HG03354 (cell line): ENCODE measurements around the gene PTF1A.
"Not testable (repeated sequence)": the region's sequence is repeated elsewhere in the genome, so short reads cannot be mapped to it uniquely, and the experiment has no call there.

Experiments
- ATAC-seq: cut with Tn5 transposase; IDR thresholded peaks from one replicate; pipeline ENCODE4 v1.9.1; 2021; ENCODE audit warnings: mild to moderate bottlenecking; ENCODE audit not compliant: unreplicated experiment, poor library complexity, severe bottlenecking

Gene PTF1A

DNA sequence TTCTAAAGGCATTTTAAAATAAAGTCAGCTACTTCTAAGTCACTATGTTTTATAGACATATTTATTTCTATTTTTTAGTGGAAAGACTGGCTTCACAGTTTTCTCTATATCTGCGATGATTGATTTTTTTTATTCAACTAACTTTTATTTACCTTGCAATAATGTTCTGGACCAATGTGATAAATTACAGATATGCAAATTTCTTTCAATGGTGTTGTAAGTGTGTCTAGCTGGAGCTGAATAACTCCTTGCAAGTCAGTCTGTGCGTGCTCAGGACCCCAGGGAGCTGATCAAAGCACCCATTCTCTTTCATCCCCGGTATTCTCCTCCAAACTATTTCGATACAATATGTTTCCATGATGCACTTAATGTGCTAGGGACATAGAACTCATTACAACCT is 9.7 kb downstream of the PTF1A start:
- no peak for ATAC-seq

DNA sequence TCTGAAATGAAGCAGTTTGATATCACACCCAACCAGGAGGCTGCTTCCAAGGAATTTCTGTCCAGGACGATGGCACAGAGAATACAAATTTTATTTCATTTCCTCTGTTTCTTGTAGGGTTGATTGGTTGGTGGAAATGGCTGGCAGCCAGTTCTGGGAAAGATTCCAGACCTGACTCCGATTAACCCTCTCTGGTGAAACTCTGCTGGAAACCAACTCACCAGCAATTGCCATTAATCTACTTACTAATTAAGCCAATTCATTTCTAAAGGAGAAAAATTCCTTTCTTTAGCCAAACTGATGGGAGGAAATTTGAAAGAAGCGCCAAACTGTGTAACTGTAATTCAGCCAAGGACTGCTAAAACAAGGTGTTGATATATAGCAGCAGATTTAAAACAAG is 10.7 kb downstream of the PTF1A start:
- ATAC-seq = no peak

DNA sequence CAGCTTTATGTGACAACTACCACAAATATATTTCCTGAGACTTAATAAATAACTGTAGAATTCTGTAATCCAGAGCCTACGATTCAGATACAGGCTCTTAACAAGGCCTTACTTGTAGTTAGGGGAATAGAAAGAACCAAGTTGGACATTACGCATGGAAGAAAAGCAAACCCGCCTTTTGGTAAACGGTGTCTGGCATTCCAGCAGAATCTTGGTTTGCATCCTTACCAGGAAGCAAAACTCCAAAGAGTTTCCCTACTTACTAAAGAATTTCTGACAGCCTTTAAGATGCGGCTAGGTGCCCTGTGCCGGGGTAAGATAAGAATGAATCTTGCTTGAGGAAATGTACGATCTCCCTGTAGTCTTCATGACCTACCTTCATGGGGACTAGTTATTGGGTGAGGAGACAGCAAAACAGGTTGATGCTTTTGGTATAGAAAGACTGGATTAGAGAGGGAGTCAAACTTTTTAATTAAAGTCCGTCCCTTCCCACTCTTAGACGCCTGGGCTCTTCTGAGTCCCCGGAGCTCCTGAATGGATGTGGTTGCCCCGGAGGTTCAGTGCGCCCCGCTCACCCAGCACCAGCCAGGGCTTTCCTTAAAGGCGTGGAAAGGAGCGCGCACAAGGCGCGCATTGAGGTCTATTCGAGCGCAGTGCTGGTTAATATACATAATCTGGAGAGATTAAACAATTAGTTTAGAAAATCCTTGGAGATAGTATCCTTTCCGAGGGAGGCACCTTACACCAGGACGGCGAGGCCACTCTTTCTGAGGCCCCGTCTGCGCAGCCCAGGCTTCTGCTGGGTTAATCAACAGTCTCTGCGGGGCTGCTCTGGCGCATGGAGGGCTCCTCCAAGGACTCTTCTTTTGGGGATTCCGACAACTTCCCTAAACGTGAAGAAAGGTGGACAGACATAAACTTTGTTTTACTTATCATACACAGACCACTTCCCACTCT is 11.5 kb downstream of the PTF1A start:
- ATAC-seq = no peak

DNA sequence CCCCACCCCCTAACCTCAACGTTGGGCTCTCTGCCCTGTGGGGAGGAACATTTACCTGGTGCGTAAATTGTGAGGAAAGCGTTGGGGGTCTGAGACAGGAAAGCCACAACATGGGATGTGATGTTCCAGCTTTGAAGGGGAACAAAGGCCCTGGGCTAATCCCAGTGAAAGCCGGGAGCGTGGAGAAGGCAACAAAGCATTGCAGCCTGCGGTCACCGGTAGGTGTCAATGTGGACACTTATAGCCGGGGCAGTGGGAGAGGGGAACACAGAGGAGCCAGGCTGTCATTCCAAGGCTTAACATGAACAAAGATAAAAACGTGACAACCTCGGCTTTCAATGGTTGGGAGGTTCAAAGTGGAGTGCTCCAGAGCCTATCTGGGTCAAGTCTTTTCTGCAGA is 12.7 kb downstream of the PTF1A start:
- ATAC-seq = no peak

DNA sequence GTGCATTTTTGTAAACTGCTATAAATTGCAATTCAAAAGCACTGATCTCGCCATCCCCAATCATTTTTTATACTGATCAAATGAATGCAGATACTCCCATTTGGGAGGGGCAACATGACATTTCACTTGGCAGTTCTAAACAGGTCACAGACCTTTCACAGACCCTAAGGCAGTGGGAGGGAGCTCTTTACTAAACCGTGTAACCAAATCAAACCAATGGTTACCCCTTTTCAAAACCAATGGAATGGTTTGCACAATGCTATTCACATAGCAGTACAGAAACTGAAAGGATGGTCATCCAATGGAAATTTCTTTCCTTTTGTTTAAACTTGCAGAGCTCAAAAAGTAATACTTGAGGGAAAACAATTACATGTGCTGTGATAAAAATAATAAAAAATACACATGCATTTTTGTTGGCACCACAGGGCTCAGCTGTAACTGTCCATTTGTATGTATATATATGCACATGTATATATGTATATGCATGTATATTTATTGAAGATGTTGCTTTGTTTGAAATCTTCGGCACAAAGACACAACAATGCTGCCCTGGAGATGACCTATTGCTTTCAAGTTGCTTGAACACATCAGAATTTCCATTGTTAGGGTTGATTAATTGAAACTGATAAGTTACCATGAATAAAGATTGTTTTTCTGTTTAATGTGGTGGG is 14.0 kb downstream of the PTF1A start:
- ATAC-seq = no peak

DNA sequence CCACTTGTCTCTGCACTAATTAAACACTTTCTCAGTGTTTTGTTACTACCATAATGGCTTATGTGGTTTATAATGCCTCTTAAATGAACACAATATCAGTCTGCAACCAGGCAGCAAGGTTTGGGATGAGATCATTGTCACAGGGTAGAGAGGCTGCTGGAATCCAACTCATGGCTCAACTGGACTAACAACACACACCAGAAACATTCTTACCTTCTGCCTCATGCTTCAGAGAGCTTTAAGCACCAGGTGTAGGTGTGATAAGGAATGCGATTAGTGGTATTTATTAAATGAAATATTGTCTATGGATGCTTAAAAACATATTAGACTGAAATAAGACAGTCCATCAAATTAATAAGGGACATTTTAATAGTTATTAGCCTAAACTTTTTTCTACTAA is 25.4 kb downstream of the PTF1A start:
- no peak for ATAC-seq

DNA sequence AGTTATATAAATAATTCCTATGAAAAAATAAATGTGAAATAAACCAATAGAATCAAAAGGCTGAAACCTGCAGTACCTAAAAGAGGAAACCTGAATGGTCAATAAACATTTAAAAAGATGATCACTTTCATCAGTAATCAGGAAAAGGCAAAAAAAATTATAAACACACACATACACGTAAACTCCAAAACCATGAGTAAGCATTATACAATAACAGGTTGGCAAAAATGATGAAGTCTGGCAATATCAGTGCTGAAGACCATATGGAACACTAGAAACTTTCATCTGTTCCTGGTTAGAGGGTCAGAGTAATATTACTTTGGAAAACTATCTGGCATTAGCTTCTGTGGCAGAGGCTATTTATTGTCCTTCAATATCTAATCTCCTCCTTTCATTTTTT is 38.5 kb downstream of the PTF1A start:
- no peak for ATAC-seq

DNA sequence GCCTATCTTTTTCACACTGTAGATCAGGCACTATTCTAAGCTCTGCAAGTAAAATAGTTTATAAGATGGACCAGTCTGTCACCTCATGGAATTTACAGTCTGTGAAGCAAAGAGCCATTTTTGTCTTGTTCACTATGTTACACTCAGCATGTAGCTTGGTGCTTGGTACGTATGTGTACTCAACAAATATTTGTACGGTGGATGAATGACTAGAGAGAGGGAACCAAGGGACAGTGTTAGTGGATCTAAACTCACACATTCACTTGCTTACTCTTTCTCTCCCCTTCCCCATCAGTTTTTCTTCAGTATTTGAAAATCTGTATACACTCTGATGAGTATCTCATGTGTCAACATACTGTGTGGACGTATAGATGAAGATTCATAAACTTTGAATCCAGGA is 45.9 kb downstream of the PTF1A start:
- no peak for ATAC-seq

DNA sequence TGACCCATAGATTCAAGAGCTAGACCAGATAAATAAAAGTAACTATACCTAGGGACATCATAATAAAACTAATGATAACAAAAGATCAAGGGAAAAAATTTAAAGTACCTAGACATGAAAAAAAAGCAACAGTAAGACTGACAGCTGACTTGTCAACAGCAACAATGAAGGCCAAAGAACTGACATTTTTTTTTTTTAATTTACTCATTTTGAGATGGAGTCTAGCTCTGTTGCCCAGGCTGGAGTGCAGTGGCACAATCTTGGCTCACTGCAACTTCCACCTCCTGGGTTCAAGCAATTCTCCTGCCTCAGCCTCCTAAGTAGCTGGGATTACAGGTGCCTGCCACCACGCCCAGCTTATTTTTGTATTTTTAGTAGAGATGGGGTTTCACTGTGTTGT is 49.7 kb downstream of the PTF1A start:
- ATAC-seq = not testable (repeated sequence)
